Tibial nerve (tissue), 4 donors: ENCODE data around the gene NKD1.

Experiments
- CTCF ChIP-seq, 5 experiments: fragments of 200-600 bp in 3 of 5; fragments of 450-650 bp in 2 of 5; sonication (generic) in 3 of 5; IDR thresholded peaks; one replicate each; pipeline ENCODE4 v1.5.1; 2016 to 2019; ENCODE audit warnings: antibody characterized with exemption in 5 of 5, mild to moderate bottlenecking in 3 of 5, moderate library complexity in 2 of 5
- EP300 ChIP-seq, 2 donors: sonication (generic); formaldehyde crosslinking; IDR thresholded peaks; one replicate each; pipeline ENCODE4 v1.6.1; 2017; ENCODE audit warnings: antibody characterized with exemption in 2 of 2, mild to moderate bottlenecking in 1 of 2
- POLR2A ChIP-seq, 2 donors: fragments of 450-650 bp; IDR thresholded peaks; one replicate each; pipeline ENCODE4 v1.6.1; 2017; ENCODE audit warnings: antibody characterized with exemption in 2 of 2, mild to moderate bottlenecking in 2 of 2, moderate library complexity in 2 of 2

- TF ChIP-seq CTCF (IDR thresholded peaks at IDR 0.05) (no peak), POLR2A (IDR thresholded peaks at IDR 0.05) (no peak), EP300 (IDR thresholded peaks at IDR 0.05) (no peak)
Observed at GRCh38 chr16:50618238-50618918, 70.2 kb downstream of the NKD1 start.
